SU-DHL-6 (cell line): ENCODE data around the gene FHOD3.

ENCODE experiments used
- H2AFZ ChIP-seq: fragments of 200-600 bp; sonication (generic); 2 replicates; pipeline ENCODE4 v1.6.1; 2014; ENCODE audit warnings: low read depth, mild to moderate bottlenecking, moderate library complexity, mixed read lengths, antibody characterized with exemption, low read length; ENCODE audit not compliant: severe bottlenecking
- H3F3A ChIP-seq: fragments of 200-600 bp; shearing (Covaris generic); 2 replicates; pipeline ENCODE4 v1.6.0; 2016; ENCODE audit warnings: antibody characterized with exemption, mild to moderate bottlenecking; ENCODE audit not compliant: insufficient read depth
- H3K27ac ChIP-seq: fragments of 200-600 bp; sonication (generic); 2 replicates; pipeline ENCODE4 v1.5.1; 2016; ENCODE audit warnings: low read depth, mild to moderate bottlenecking, low read length, moderate library complexity, mixed read lengths
- H3K27me3 ChIP-seq: fragments of 200-600 bp; sonication (generic), shearing (Covaris generic); 2 replicates; pipeline ENCODE4 v1.6.0; 2014; ENCODE audit warnings: mild to moderate bottlenecking, low read length
- H3K36me3 ChIP-seq: fragments of 200-600 bp; sonication (generic); 2 replicates; pipeline ENCODE4 v1.6.1; 2014; ENCODE audit warnings: mild to moderate bottlenecking, low read length, mixed read lengths
- H3K4me2 ChIP-seq: fragments of 300-600, 200-600 bp; shearing (Covaris generic), sonication (generic); 2 replicates; pipeline ENCODE4 v1.6.0; 2014; ENCODE audit warnings: low read length, low read depth, mild to moderate bottlenecking; ENCODE audit not compliant: poor library complexity, severe bottlenecking
- H3K4me3 ChIP-seq: fragments of 200-600 bp; sonication (generic); 2 replicates; pipeline ENCODE4 v1.5.1; 2014; ENCODE audit warnings: antibody characterized with exemption, low read length, mild to moderate bottlenecking, mixed read lengths; ENCODE audit not compliant: insufficient read depth, poor library complexity, severe bottlenecking
- H3K79me2 ChIP-seq: fragments of 200-600 bp; sonication (generic); 2 replicates; pipeline ENCODE4 v1.6.1; 2014; ENCODE audit warnings: mild to moderate bottlenecking, low read length, moderate library complexity; ENCODE audit not compliant: insufficient read depth
- H3K9ac ChIP-seq: fragments of 200-600 bp; sonication (generic); 2 replicates; pipeline ENCODE4 v1.7.0; 2014; ENCODE audit warnings: mild to moderate bottlenecking, low read length
- H3K9me2 ChIP-seq: fragments of 200-600 bp; sonication (generic); replicated peaks from 2 replicates; pipeline ENCODE4 v1.6.1; 2014; ENCODE audit warnings: low read length; ENCODE audit not compliant: insufficient read depth
- H3K9me3 ChIP-seq: fragments of 200-600 bp; sonication (generic); 2 replicates; pipeline ENCODE4 v1.6.1; 2014; ENCODE audit warnings: low read length, mixed read lengths; ENCODE audit not compliant: insufficient read depth
- H4K20me1 ChIP-seq: fragments of 200-600 bp; sonication (generic); 2 replicates; pipeline ENCODE4 v1.6.1; 2014; ENCODE audit warnings: low read depth, mild to moderate bottlenecking, antibody characterized with exemption, low read length, moderate library complexity, mixed read lengths
- EZH2phosphoT487 ChIP-seq: fragments of 200-600 bp; sonication (generic), shearing (Covaris generic); conservative IDR thresholded peaks from 2 replicates; pipeline ENCODE4 v1.6.1; 2018; ENCODE audit warnings: mild to moderate bottlenecking, antibody characterized with exemption, low read length, moderate library complexity, mixed read lengths
- TF ChIP-seq, protein P1 (sequence below): fragments of 200-600 bp; sonication (generic); IDR thresholded peaks from one replicate; pipeline ENCODE4 v1.5.1; 2017; ENCODE audit warnings: antibody characterized with exemption, mild to moderate bottlenecking, low read length, moderate library complexity; ENCODE audit not compliant: insufficient read depth, poor library complexity, severe bottlenecking

The FHOD3 gene

GRCh38 chr18:36496022-36496421, 198.5 kb downstream of the FHOD3 start:
- Histone ChIP-seq H3K9me2 (no peaks in the 10 kb centered on the region), H2AFZ (no peak overlapping the region), H3K27ac (no peak overlapping the region), H3K27me3 (no peaks in the 10 kb centered on the region), H3K36me3 (no peaks in the 10 kb centered on the region), H3K9ac (no peak overlapping the region), H3K4me3 (no peak overlapping the region), H4K20me1 (no peaks in the 10 kb centered on the region), H3F3A (no peaks in the 10 kb centered on the region), H3K79me2 (no peaks in the 10 kb centered on the region), H3K9me3 (no peaks in the 10 kb centered on the region), H3K4me2 (no peak overlapping the region)
- TF ChIP-seq, protein P1, sequence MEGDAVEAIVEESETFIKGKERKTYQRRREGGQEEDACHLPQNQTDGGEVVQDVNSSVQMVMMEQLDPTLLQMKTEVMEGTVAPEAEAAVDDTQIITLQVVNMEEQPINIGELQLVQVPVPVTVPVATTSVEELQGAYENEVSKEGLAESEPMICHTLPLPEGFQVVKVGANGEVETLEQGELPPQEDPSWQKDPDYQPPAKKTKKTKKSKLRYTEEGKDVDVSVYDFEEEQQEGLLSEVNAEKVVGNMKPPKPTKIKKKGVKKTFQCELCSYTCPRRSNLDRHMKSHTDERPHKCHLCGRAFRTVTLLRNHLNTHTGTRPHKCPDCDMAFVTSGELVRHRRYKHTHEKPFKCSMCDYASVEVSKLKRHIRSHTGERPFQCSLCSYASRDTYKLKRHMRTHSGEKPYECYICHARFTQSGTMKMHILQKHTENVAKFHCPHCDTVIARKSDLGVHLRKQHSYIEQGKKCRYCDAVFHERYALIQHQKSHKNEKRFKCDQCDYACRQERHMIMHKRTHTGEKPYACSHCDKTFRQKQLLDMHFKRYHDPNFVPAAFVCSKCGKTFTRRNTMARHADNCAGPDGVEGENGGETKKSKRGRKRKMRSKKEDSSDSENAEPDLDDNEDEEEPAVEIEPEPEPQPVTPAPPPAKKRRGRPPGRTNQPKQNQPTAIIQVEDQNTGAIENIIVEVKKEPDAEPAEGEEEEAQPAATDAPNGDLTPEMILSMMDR: no peak
- no peak for TF ChIP-seq EZH2phosphoT487

DNA sequence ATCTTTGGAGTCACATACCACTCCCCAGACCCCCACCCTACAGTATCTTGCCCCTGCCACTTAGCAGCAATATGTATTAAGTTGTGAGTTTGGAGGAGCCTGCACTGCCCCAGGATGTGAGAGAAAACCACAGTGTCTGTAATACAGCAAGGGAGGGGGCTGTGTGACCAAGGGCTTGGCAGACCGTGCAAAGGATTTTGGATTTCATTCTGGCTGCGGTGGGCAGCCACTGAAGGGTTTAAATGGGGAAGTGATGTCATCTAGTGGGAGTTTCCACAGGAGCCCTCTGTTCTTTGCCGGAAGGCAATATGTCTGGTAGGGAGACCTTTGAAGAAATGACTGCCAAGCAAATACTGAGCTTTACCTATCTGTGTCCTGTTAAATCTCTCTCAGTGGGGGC, 202.4 kb downstream of the FHOD3 start:
- Histone ChIP-seq H3K4me3 (no peak overlapping the region), H3K27ac (no peak overlapping the region), H4K20me1 (no peaks in the 10 kb centered on the region), H3K4me2 (no peak overlapping the region), H3K27me3 (no peaks in the 10 kb centered on the region), H3K36me3 (no peaks in the 10 kb centered on the region), H3K9me2 (no peaks in the 10 kb centered on the region; the same call in 1 of the 2 replicates), H3K9ac (no peak overlapping the region), H2AFZ (no peak overlapping the region), H3K79me2 (no peaks in the 10 kb centered on the region), H3F3A (no peaks in the 10 kb centered on the region), H3K9me3 (no peaks in the 10 kb centered on the region)
- no peak for TF ChIP-seq EZH2phosphoT487
- TF ChIP-seq, protein P1: no peak

GRCh38 chr18:36501100-36501499, 203.6 kb downstream of the FHOD3 start:
- no peaks in the 10 kb centered on the region for H4K20me1 ChIP-seq

More at GRCh38 chr18:36501100-36501499, 203.6 kb downstream of the FHOD3 start:
- TF ChIP-seq, protein P1: no peak
- TF ChIP-seq EZH2phosphoT487: no peak
- Histone ChIP-seq H3K4me3 (no peak overlapping the region), H3K27me3 (no peaks in the 10 kb centered on the region), H3K79me2 (no peaks in the 10 kb centered on the region), H3K36me3 (no peaks in the 10 kb centered on the region), H3K9me3 (no peaks in the 10 kb centered on the region), H2AFZ (no peak overlapping the region), H3K27ac (no peak overlapping the region), H3K9me2 (no peaks in the 10 kb centered on the region; the same call in 1 of the 2 replicates), H3K4me2 (no peak overlapping the region), H3K9ac (no peak overlapping the region), H3F3A (no peaks in the 10 kb centered on the region)
